ENCODE results near the gene AASDH. TPM values are rescaled to one million over a fixed set of nuclear protein-coding genes. Genes with fewer than 3 reads are reported as not detected.

Gene AASDH
- total and polyA plus RNA-seq, 8 donors: 2.8 to 58.0 (median 9.9) TPM

GRCh38 chr4:56315543-56315942 lies 71.7 kb downstream of the AASDH start:
- Histone ChIP-seq H3K36me3 (no peaks in the 10 kb centered on the region), H3K4me3 (no peak overlapping the region), H3K4me1 (no peaks in the 10 kb centered on the region), H3K9me3 (no peaks in the 10 kb centered on the region), H3K27me3 (no peaks in the 10 kb centered on the region), H3K27ac (no peak overlapping the region)
- intact Hi-C loops (cut with DNase I; ENCODE audit: low total_unique reads): no loop called here
- TF ChIP-seq POLR2A (IDR thresholded peaks at IDR 0.05) (no peak), POLR2AphosphoS5 (IDR thresholded peaks at IDR 0.05) (no peak), EP300 (IDR thresholded peaks at IDR 0.05) (no peak), CTCF (IDR thresholded peaks at IDR 0.05) (no peak)
- no peak for DNase-seq
- WGBS, 5 donors: 92 to 97% (median 95%) methylated on average over 18 to 24 of the region's 24 CpGs

GRCh38 chr4:56315041-56315440 lies 72.2 kb downstream of the AASDH start:
- H3K4me1 ChIP-seq: no peaks in the 10 kb centered on the region
- H3K36me3 ChIP-seq: no peaks in the 10 kb centered on the region
- TF ChIP-seq POLR2AphosphoS5 (IDR thresholded peaks at IDR 0.05) (no peak), POLR2A (IDR thresholded peaks at IDR 0.05) (no peak), CTCF (IDR thresholded peaks at IDR 0.05) (no peak), EP300 (IDR thresholded peaks at IDR 0.05) (no peak)
- intact Hi-C loops (cut with DNase I; ENCODE audit: low total_unique reads): no loop called here
- no peaks in the 10 kb centered on the region for H3K9me3 ChIP-seq
- no peak overlapping the region for H3K4me3 ChIP-seq
- H3K27me3 ChIP-seq: no peaks in the 10 kb centered on the region
- no peak for DNase-seq
- H3K27ac ChIP-seq: no peak overlapping the region
- 95 to 96% (median 96%) methylated on average over 12 to 29 of the region's 29 CpGs for WGBS, 5 donors

- no peak for DNase-seq
- no peak for TF ChIP-seq EP300 (IDR thresholded peaks at IDR 0.05)
- no peak for TF ChIP-seq POLR2A (IDR thresholded peaks at IDR 0.05)
- no peak for TF ChIP-seq POLR2AphosphoS5 (IDR thresholded peaks at IDR 0.05)
- no peak for TF ChIP-seq CTCF (IDR thresholded peaks at IDR 0.05)
- no peak overlapping the region for H3K4me3 ChIP-seq
- H3K9me3 ChIP-seq: no peaks in the 10 kb centered on the region
- H3K27ac ChIP-seq: no peak overlapping the region
- intact Hi-C loops (cut with DNase I; ENCODE audit: low total_unique reads): no loop called here
- 92 to 97% (median 96%) methylated on average over 47 to 50 of the region's 50 CpGs for WGBS, 5 donors
- no peaks in the 10 kb centered on the region for H3K36me3 ChIP-seq
- H3K4me1 ChIP-seq: no peaks in the 10 kb centered on the region
- H3K27me3 ChIP-seq: no peaks in the 10 kb centered on the region
Observed at GRCh38 chr4:56314207-56314915, 72.9 kb downstream of the AASDH start.

- no peak for DNase-seq
- Histone ChIP-seq H3K27ac (no peak overlapping the region), H3K9me3 (no peaks in the 10 kb centered on the region), H3K4me3 (no peak overlapping the region), H3K27me3 (no peaks in the 10 kb centered on the region), H3K36me3 (no peaks in the 10 kb centered on the region), H3K4me1 (no peaks in the 10 kb centered on the region)
- TF ChIP-seq POLR2A (IDR thresholded peaks at IDR 0.05) (no peak), CTCF (IDR thresholded peaks at IDR 0.05) (no peak), EP300 (IDR thresholded peaks at IDR 0.05) (no peak), POLR2AphosphoS5 (IDR thresholded peaks at IDR 0.05) (no peak)
- intact Hi-C loops (cut with DNase I; ENCODE audit: low total_unique reads): no loop called here
- WGBS, 5 donors: 93 to 98% (median 95%) methylated on average over 12 of the region's 12 CpGs
Observed at GRCh38 chr4:56313132-56313531, 74.2 kb downstream of the AASDH start.

Data from stomach (tissue), 9 donors.